ENCODE measurements around the gene C3. TPM values are rescaled to one million over a fixed set of nuclear protein-coding genes. Genes with fewer than 3 reads are reported as not detected.

Gene C3
- total and polyA plus RNA-seq, 2 of the 13 experiments (the other 11 are each of a cell fraction or from before 2014, with no cell fraction given), result 1,455 to 6,272 TPM

GRCh38 chr19:6723738-6724137, 3.3 kb upstream of the C3 start:
- ATAC-seq (no peak), FAIRE-seq (no peak), DNase-seq (ENCODE audit: low spot score) (no peak)
- Histone ChIP-seq H3K9me3 (ENCODE audit: low read length) (no peaks in the 10 kb centered on the region), H3K27ac (ENCODE audit: extremely low read length, insufficient read depth, low read length) (peak overlapping the region; percentile 90), H3K36me3 (replicated peaks in 1 of 2; ENCODE audit: control insufficient read depth in 1 of 2, insufficient read depth in 2 of 2, low read length in 2 of 2) (peaks cover 0 to 3% of the 10 kb centered on the region in 2 experiments; a peak in 1 of 5 replicates), H3K9ac (ENCODE audit: insufficient read depth, low read depth, low read length) (peak overlapping the region; percentile 63), H2AFZ (ENCODE audit: low read length) (no peak overlapping the region), H4K20me1 (ENCODE audit: insufficient read depth, low read length) (peaks cover 14% of the 10 kb centered on the region), H3K4me1 (ENCODE audit: insufficient read depth, low read length) (peaks cover 81% of the 10 kb centered on the region), H3K27me3 (ENCODE audit: control insufficient read depth in 1 of 2, insufficient read depth in 2 of 2, low read length in 2 of 2) (peaks cover 0 to 7% of the 10 kb centered on the region in 2 experiments; a peak in 1 of 5 replicates), H3K79me2 (ENCODE audit: insufficient read depth, low read length) (peaks cover 21% of the 10 kb centered on the region), H3K4me2 (ENCODE audit: low read depth, low read length) (peak overlapping the region; percentile 78), H3K4me3 (replicated peaks in 1 of 3; ENCODE audit: insufficient read depth in 1 of 3, low read depth in 2 of 3, low read length in 3 of 3) (peak overlapping the region in 1 of 3 experiments; percentile 42; a peak in 2 of 6 replicates)
- POLR2A ChIA-PET, result interaction anchor here (4.8 to 8.0 kb wide), 2 partner anchors 13 to 29 kb away, joined by 83 to 278 read pairs; partner anchors contain the start of gene GPR108
- in situ Hi-C loops (cut with HindIII; ENCODE audit: extremely low pct_ligation_motif_present, low pct_unique_long_range_greater_than_20kb) (no loop called here), intact Hi-C loops (cut with micrococcal nuclease; ENCODE audit: unreplicated experiment) (no loop called here)
- CTCF ChIA-PET (ENCODE audit: low intra/inter-chr PET ratio, low total read pairs), result no interaction called here
- TF ChIP-seq TP53 (CRISPR knock-in tag; conservative IDR thresholded peaks at IDR 0.05) (0 out of 2 replicates have a peak, but pooled peaks have one; percentile 27), ZNF503 (CRISPR knock-in tag; IDR thresholded peaks at IDR 0.05) (no peak), ZNF7 (CRISPR knock-in tag; IDR thresholded peaks at IDR 0.05) (no peak), ZNF33B (CRISPR knock-in tag; IDR thresholded peaks at IDR 0.05) (no peak), RBFOX2 (IDR thresholded peaks at IDR 0.05; ENCODE audit: low read depth, low read length) (0 out of 2 replicates have a peak, but pooled peaks have one; percentile 36)
- TSS peak; percentile 71 for BruUV-seq (replicated peaks)
- WGBS (ENCODE audit: low lambda C conversion rate), result 45% methylated on average over 5 of the region's 5 CpGs

DNA sequence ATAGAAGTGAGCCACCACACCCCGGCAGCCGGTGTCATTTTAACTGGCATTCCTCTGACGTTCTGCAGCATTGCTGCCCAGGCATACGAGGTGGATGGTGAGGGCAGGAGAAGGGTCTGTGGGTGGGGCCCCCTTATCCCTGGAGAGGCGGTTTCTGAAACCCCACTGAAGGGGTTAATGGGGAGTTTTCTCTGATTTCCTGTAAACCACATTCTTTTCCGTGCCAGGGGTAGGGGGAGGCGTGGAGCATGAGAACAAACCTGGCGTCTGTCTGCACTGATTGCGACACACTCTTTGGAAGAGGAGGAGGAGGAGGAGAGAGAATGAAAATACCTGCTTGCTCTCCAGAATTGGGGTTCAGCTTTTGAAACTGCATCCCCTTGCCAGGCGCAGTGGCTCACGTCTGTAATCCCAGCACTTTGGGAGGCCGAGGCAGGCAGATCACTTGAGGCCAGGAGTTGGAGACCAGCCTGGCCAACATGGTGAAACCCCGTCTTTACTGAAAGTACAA, 2.7 kb upstream of the C3 start:
- H3K4me2 ChIP-seq (ENCODE audit: low read depth, low read length), result peak overlapping the region; percentile 78
- H3K36me3 ChIP-seq (replicated peaks in 1 of 2; ENCODE audit: control insufficient read depth in 1 of 2, insufficient read depth in 2 of 2, low read length in 2 of 2), result peaks cover 4 to 5% of the 10 kb centered on the region in 2 experiments; a peak in 4 of 5 replicates
- peak overlapping the region; percentile 90 for H3K27ac ChIP-seq (ENCODE audit: extremely low read length, insufficient read depth, low read length)
- in situ Hi-C loops (cut with HindIII; ENCODE audit: extremely low pct_ligation_motif_present, low pct_unique_long_range_greater_than_20kb) (no loop called here), intact Hi-C loops (cut with micrococcal nuclease; ENCODE audit: unreplicated experiment) (no loop called here)
- CTCF ChIA-PET (ENCODE audit: low intra/inter-chr PET ratio, low total read pairs), result no interaction called here
- no peak overlapping the region for H2AFZ ChIP-seq (ENCODE audit: low read length)
- peaks cover 80% of the 10 kb centered on the region for H3K4me1 ChIP-seq (ENCODE audit: insufficient read depth, low read length)
- POLR2A ChIA-PET, result interaction anchor here (4.8 to 8.0 kb wide), 2 partner anchors 13 to 30 kb away, joined by 83 to 278 read pairs; partner anchors contain the start of gene GPR108
- FAIRE-seq (peak; percentile 83), ATAC-seq (no peak), DNase-seq (ENCODE audit: low spot score) (peak; percentile 93)
- H3K4me3 ChIP-seq (replicated peaks in 1 of 3; ENCODE audit: insufficient read depth in 1 of 3, low read depth in 2 of 3, low read length in 3 of 3), result peak overlapping the region in 1 of 3 experiments; percentile 42; a peak in 2 of 6 replicates
- WGBS (ENCODE audit: low lambda C conversion rate), result 5% methylated on average over 13 of the region's 13 CpGs
- peaks cover 18% of the 10 kb centered on the region for H4K20me1 ChIP-seq (ENCODE audit: insufficient read depth, low read length)
- peaks cover 21% of the 10 kb centered on the region for H3K79me2 ChIP-seq (ENCODE audit: insufficient read depth, low read length)
- H3K27me3 ChIP-seq (ENCODE audit: control insufficient read depth in 1 of 2, insufficient read depth in 2 of 2, low read length in 2 of 2), result peaks cover 0 to 7% of the 10 kb centered on the region in 2 experiments; a peak in 1 of 5 replicates
- H3K9ac ChIP-seq (ENCODE audit: insufficient read depth, low read depth, low read length), result peak overlapping the region; percentile 63
- no TSS peak for BruUV-seq (replicated peaks)
- no peaks in the 10 kb centered on the region for H3K9me3 ChIP-seq (ENCODE audit: low read length)
- TF ChIP-seq GLMP (CRISPR knock-in tag; IDR thresholded peaks at IDR 0.05; ENCODE audit: borderline replicate concordance), result no peak
- no peak for TF ChIP-seq TOPORS (CRISPR knock-in tag; IDR thresholded peaks at IDR 0.05)
- TF ChIP-seq, protein P1, sequence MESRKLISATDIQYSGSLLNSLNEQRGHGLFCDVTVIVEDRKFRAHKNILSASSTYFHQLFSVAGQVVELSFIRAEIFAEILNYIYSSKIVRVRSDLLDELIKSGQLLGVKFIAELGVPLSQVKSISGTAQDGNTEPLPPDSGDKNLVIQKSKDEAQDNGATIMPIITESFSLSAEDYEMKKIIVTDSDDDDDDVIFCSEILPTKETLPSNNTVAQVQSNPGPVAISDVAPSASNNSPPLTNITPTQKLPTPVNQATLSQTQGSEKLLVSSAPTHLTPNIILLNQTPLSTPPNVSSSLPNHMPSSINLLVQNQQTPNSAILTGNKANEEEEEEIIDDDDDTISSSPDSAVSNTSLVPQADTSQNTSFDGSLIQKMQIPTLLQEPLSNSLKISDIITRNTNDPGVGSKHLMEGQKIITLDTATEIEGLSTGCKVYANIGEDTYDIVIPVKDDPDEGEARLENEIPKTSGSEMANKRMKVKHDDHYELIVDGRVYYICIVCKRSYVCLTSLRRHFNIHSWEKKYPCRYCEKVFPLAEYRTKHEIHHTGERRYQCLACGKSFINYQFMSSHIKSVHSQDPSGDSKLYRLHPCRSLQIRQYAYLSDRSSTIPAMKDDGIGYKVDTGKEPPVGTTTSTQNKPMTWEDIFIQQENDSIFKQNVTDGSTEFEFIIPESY (CRISPR knock-in tag; IDR thresholded peaks at IDR 0.05), result no peak; the same call in 1 of the 2 replicates
- TF ChIP-seq NR2F6 (IDR thresholded peaks at IDR 0.05), result peak; percentile 82
- peak; percentile 93 for TF ChIP-seq NR2F6 (CRISPR knock-in tag; IDR thresholded peaks at IDR 0.05)
- TF ChIP-seq, protein P2, sequence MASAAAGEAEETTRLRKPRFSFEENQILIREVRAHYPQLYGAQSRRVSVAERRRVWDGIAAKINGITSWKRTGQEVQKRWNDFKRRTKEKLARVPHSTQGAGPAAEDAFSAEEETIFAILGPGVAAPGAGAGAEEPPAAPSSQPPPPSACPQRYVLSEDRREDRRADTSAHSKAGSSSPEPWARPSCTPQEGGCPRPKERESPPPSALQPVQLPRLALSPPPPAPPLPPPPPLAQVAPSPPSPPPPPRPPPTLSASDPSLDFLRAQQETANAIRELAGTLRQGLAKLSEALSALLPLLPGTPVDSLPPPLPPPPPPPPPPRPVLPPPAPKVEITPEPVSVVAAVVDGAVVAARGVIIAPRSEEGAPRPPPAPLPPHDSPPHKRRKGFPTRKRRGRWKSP (CRISPR knock-in tag; IDR thresholded peaks at IDR 0.05), result peak; percentile 34; the same call in 1 of the 2 replicates
- no peak for TF ChIP-seq PRPF4 (IDR thresholded peaks at IDR 0.05; ENCODE audit: low read depth, low read length, poor library complexity, severe bottlenecking)
